ENCODE measurements around the gene EIF2AK3.
"Not testable (repeated sequence)": the region's sequence is repeated elsewhere in the genome, so short reads cannot be mapped to it uniquely, and the experiment has no call there.

The EIF2AK3 gene

GRCh38 chr2:88632569-88632968 lies 5.3 kb upstream of the EIF2AK3 start:
- no peak for DNase-seq

- no peak for DNase-seq
These were observed 1.3 kb upstream of the EIF2AK3 start for GRCh38 chr2:88628571-88628939.

- peak; percentile 62 for DNase-seq
These were observed 749 bp upstream of the EIF2AK3 start for GRCh38 chr2:88627856-88628570.

- peak; percentile 62 for DNase-seq
These were observed 851 bp downstream of the EIF2AK3 start for GRCh38 chr2:88626171-88627054.

GRCh38 chr2:88624477-88624876 lies 2.8 kb downstream of the EIF2AK3 start:
- DNase-seq = no peak

GRCh38 chr2:88623831-88624465 lies 3.3 kb downstream of the EIF2AK3 start:
- not testable (repeated sequence) for DNase-seq

- DNase-seq = no peak
These were observed 5.0 kb downstream of the EIF2AK3 start for GRCh38 chr2:88622307-88622706.

- DNase-seq = no peak
These were observed 5.8 kb downstream of the EIF2AK3 start for GRCh38 chr2:88621432-88621831.

- no peak for DNase-seq
These were observed 7.2 kb downstream of the EIF2AK3 start for GRCh38 chr2:88620015-88620414.

GRCh38 chr2:88615822-88616221 lies 11.4 kb downstream of the EIF2AK3 start:
- DNase-seq = no peak

GRCh38 chr2:88614497-88615157 lies 12.6 kb downstream of the EIF2AK3 start:
- no peak for DNase-seq

GRCh38 chr2:88613921-88614320 lies 13.3 kb downstream of the EIF2AK3 start:
- no peak for DNase-seq

- DNase-seq = no peak
These were observed 19.1 kb downstream of the EIF2AK3 start for GRCh38 chr2:88608184-88608583.

GRCh38 chr2:88607416-88607815 lies 19.8 kb downstream of the EIF2AK3 start:
- no peak for DNase-seq

- no peak for DNase-seq
These were observed 20.8 kb downstream of the EIF2AK3 start for GRCh38 chr2:88606371-88607030.

GRCh38 chr2:88603146-88603545 lies 24.1 kb downstream of the EIF2AK3 start:
- no peak for DNase-seq

- DNase-seq = no peak
These were observed 25.2 kb downstream of the EIF2AK3 start for GRCh38 chr2:88602022-88602421.

GRCh38 chr2:88601286-88601685 lies 26.0 kb downstream of the EIF2AK3 start:
- no peak for DNase-seq

- peak; percentile 24 for DNase-seq
These were observed 27.2 kb downstream of the EIF2AK3 start for GRCh38 chr2:88600038-88600465.

- DNase-seq = no peak
These were observed 27.7 kb downstream of the EIF2AK3 start for GRCh38 chr2:88599527-88599926.

GRCh38 chr2:88597168-88597567 lies 30.1 kb downstream of the EIF2AK3 start:
- no peak for DNase-seq

GRCh38 chr2:88596141-88596830 lies 31.0 kb downstream of the EIF2AK3 start:
- DNase-seq = no peak

Data from activated gamma-delta T cell treated with Interleukin-2 at 50 U/mL for 16 hours (primary cell).